SK-N-MC (cell line): Measurements from ENCODE around the gene FAS.

Experiments
- EZH2 ChIP-seq: fragments of 200-600 bp; sonication (generic); IDR thresholded peaks from one replicate; pipeline ENCODE4 v1.6.1; 2017; ENCODE audit warnings: antibody characterized with exemption
- POLR2AphosphoS5 ChIP-seq: IDR thresholded peaks from 2 replicates; pipeline ENCODE4 v1.6.1; 2012; ENCODE audit warnings: mild to moderate bottlenecking, low read depth, low read length, borderline replicate concordance

- TF ChIP-seq EZH2 (no peak), POLR2AphosphoS5 (no peak)
These were observed 7.4 kb upstream of the FAS start for GRCh38 chr10:88983206-88983605.
